Ovary (tissue), 9 donors: ENCODE results near the gene LAMA2. TPM values are rescaled to one million over a fixed set of nuclear protein-coding genes. Genes with fewer than 3 reads are reported as not detected.

Source experiments
- DNase-seq, 5 donors: peaks; one replicate each; pipeline ENCODE4 v3.0.0-alpha.2; 2019 to 2020
- H3K27ac ChIP-seq, 2 donors: fragments of 200-600 bp; one replicate each; pipeline versions ENCODE4 v1.5.1 to v1.8.0; 2019 to 2022
- H3K27me3 ChIP-seq: fragments of 200-600 bp; one replicate; pipeline ENCODE4 v1.8.0; 2022
- H3K36me3 ChIP-seq: fragments of 200-600 bp; sonication (generic); one replicate; pipeline ENCODE4 v1.5.1; 2019
- H3K4me1 ChIP-seq: one replicate; pipeline ENCODE4 v1.8.1; 2013; ENCODE audit warnings: mild to moderate bottlenecking, moderate library complexity; ENCODE audit not compliant: insufficient read depth
- H3K4me3 ChIP-seq: fragments of 200-600 bp; sonication (generic); one replicate; pipeline ENCODE4 v1.5.1; 2017
- H3K9me3 ChIP-seq, 2 donors: fragments of 200-600 bp in 1 of 2; sonication (generic) in 1 of 2; one replicate each; pipeline versions ENCODE4 v1.5.1 to v1.8.1; 2013 to 2019; ENCODE audit warnings: mild to moderate bottlenecking in 1 of 2, moderate library complexity in 1 of 2
- CTCF ChIP-seq, 3 donors: fragments of 450-650 bp in 2 of 3; fragments of 200-600 bp in 1 of 3; IDR thresholded peaks; one replicate each; pipeline versions ENCODE4 v1.5.1 to v1.8.0; 2016 to 2022; ENCODE audit warnings: antibody characterized with exemption in 3 of 3, mild to moderate bottlenecking in 1 of 3
- EP300 ChIP-seq: sonication (generic); formaldehyde crosslinking; IDR thresholded peaks from one replicate; pipeline ENCODE4 v1.6.1; 2017; ENCODE audit warnings: antibody characterized with exemption
- POLR2A ChIP-seq: fragments of 450-650 bp; IDR thresholded peaks from one replicate; pipeline ENCODE4 v1.6.1; 2017; ENCODE audit warnings: antibody characterized with exemption, mild to moderate bottlenecking, moderate library complexity
- WGBS, 3 donors: extraction: QIAGEN DNeasy Blood & Tissue Kit in 1 of 3; methylation state at CpG; one replicate each; pipeline versions ENCODE4 v1.1.5 to v1.1.7; 2013 to 2017; 5-methylcytosine and 5-hydroxymethylcytosine counted together
- intact Hi-C, 4 donors: fragments of 100-400 bp; cut with DNase I; formaldehyde crosslinking; loops; one replicate each; pipeline versions ENCODE4 v1.11.0 to v1.15.1; 2022 to 2023
- polyA plus RNA-seq, 2 donors: library from polyadenylated mRNA; stranded (reverse); fragments of 200-250 nt in 1 of 2; fragments of 350-450 nt in 1 of 2; fragmentation: Illumina TruSeq in 1 of 2; extraction: RNeasy Lipid Tissue Mini Kit (QIAGEN cat#74804) in 1 of 2; gene quantifications; one replicate each; pipeline ENCODE4 v1.2.3, GENCODE V29; 2013 to 2014
- total RNA-seq, 7 donors: library from RNA; depleted of rRNA in 2 of 7; stranded (reverse); fragments of >200 nt in 2 of 7; fragmentation: NEBNext Ultra II Directional in 3 of 7; extraction: Animal tissue kit (Norgen Biotek cat#: 25700) in 3 of 7; gene quantifications; one replicate each; pipeline versions ENCODE4 v1.1.0 to v1.2.4, GENCODE V29; 2016 to 2023
- donor health status: DM: no; HTN: no; CAD: no; lungs with moderate emphysema.
- donor health status: DM: no; HTN: no; CAD: no.
- donor health status: Bipolar disorder and iron deficiency.
- donor health status: DM: yes; HTN: yes; CAD: no.
- donor health status: DM: no; HTN: no; CAD: no.
- donor health status: DM: yes; HTN: yes; CAD: no.

The LAMA2 gene
- total and polyA plus RNA-seq, 9 donors = 42.5 to 226 (median 121) TPM

- H3K27me3 ChIP-seq = no peaks in the 10 kb centered on the region
- intact Hi-C loops = loop anchor here in 1 of 4 donors (10.0 kb wide), 1 partner anchor 389 kb away; the partner anchor contains the start of gene PTPRK
- no peak overlapping the region for H3K27ac ChIP-seq
- no peak overlapping the region for H3K4me3 ChIP-seq
- H3K4me1 ChIP-seq = peaks cover 2% of the 10 kb centered on the region
- no peak for TF ChIP-seq POLR2A
- no peak for TF ChIP-seq EP300
- no peak for TF ChIP-seq CTCF (IDR thresholded peaks at IDR 0.05)
- H3K36me3 ChIP-seq = no peaks in the 10 kb centered on the region
- WGBS, 3 donors = 36 to 49% (median 37%) methylated on average over 2 of the region's 2 CpGs
- H3K9me3 ChIP-seq = no peaks in the 10 kb centered on the region
- DNase-seq = peak in 1 of 5 donors; percentile 23
These were observed 31.1 kb downstream of the LAMA2 start for GRCh38 chr6:128914051-128914450.

- no peak overlapping the region for H3K27ac ChIP-seq
- H3K36me3 ChIP-seq = no peaks in the 10 kb centered on the region
- no peak for TF ChIP-seq EP300
- no peak for TF ChIP-seq POLR2A
- TF ChIP-seq CTCF (IDR thresholded peaks at IDR 0.05) = no peak
- intact Hi-C loops = loop anchor here in 1 of 4 donors (10.0 kb wide), 1 partner anchor 394 kb away; the partner anchor contains the start of gene PTPRK
- peaks cover 2% of the 10 kb centered on the region for H3K4me1 ChIP-seq
- DNase-seq = no peak
- no peak overlapping the region for H3K4me3 ChIP-seq
- no peaks in the 10 kb centered on the region for H3K9me3 ChIP-seq
- WGBS, 3 donors = 94 to 100% (median 98%) methylated on average over 2 of the region's 2 CpGs
- no peaks in the 10 kb centered on the region for H3K27me3 ChIP-seq
These were observed 35.9 kb downstream of the LAMA2 start for GRCh38 chr6:128918886-128919285.

- H3K36me3 ChIP-seq = no peaks in the 10 kb centered on the region
- DNase-seq = no peak
- peaks cover 2% of the 10 kb centered on the region for H3K4me1 ChIP-seq
- intact Hi-C loops = loop anchor here in 1 of 4 donors (5.0 to 10.0 kb wide), 2 partner anchors 395 to 912 kb away; partner anchors contain the start of gene PTPRK
- 77 to 94% (median 91%) methylated on average over 2 of the region's 2 CpGs for WGBS, 3 donors
- no peak overlapping the region for H3K27ac ChIP-seq
- no peak overlapping the region for H3K4me3 ChIP-seq
- no peaks in the 10 kb centered on the region for H3K27me3 ChIP-seq
- no peaks in the 10 kb centered on the region for H3K9me3 ChIP-seq
- TF ChIP-seq CTCF (IDR thresholded peaks at IDR 0.05) (no peak), POLR2A (no peak), EP300 (no peak)
These were observed 36.7 kb downstream of the LAMA2 start for GRCh38 chr6:128919412-128920180.

GRCh38 chr6:128925765-128926164, 42.8 kb downstream of the LAMA2 start:
- Histone ChIP-seq H3K36me3 (no peaks in the 10 kb centered on the region), H3K27ac (no peak overlapping the region), H3K27me3 (no peaks in the 10 kb centered on the region), H3K9me3 (no peaks in the 10 kb centered on the region), H3K4me3 (no peak overlapping the region), H3K4me1 (peaks cover 2% of the 10 kb centered on the region)
- TF ChIP-seq EP300 = no peak
- no peak for TF ChIP-seq POLR2A
- TF ChIP-seq CTCF (IDR thresholded peaks at IDR 0.05) = no peak
- no peak for DNase-seq
- intact Hi-C loops = no loop called here
- 89 to 94% (median 89%) methylated on average over 1 of the region's 1 CpG for WGBS, 3 donors
